SU-DHL-6 (cell line): ENCODE data around the gene EHHADH.

Source experiments
- H2AFZ ChIP-seq: fragments of 200-600 bp; sonication (generic); 2 replicates; pipeline ENCODE4 v1.6.1; 2014; ENCODE audit warnings: low read depth, mild to moderate bottlenecking, moderate library complexity, mixed read lengths, antibody characterized with exemption, low read length; ENCODE audit not compliant: severe bottlenecking
- H3F3A ChIP-seq: fragments of 200-600 bp; shearing (Covaris generic); 2 replicates; pipeline ENCODE4 v1.6.0; 2016; ENCODE audit warnings: antibody characterized with exemption, mild to moderate bottlenecking; ENCODE audit not compliant: insufficient read depth
- H3K27ac ChIP-seq: fragments of 200-600 bp; sonication (generic); 2 replicates; pipeline ENCODE4 v1.5.1; 2016; ENCODE audit warnings: low read depth, mild to moderate bottlenecking, low read length, moderate library complexity, mixed read lengths
- H3K27me3 ChIP-seq: fragments of 200-600 bp; sonication (generic), shearing (Covaris generic); 2 replicates; pipeline ENCODE4 v1.6.0; 2014; ENCODE audit warnings: mild to moderate bottlenecking, low read length
- H3K36me3 ChIP-seq: fragments of 200-600 bp; sonication (generic); 2 replicates; pipeline ENCODE4 v1.6.1; 2014; ENCODE audit warnings: mild to moderate bottlenecking, low read length, mixed read lengths
- H3K4me2 ChIP-seq: fragments of 300-600, 200-600 bp; shearing (Covaris generic), sonication (generic); 2 replicates; pipeline ENCODE4 v1.6.0; 2014; ENCODE audit warnings: low read length, low read depth, mild to moderate bottlenecking; ENCODE audit not compliant: poor library complexity, severe bottlenecking
- H3K4me3 ChIP-seq: fragments of 200-600 bp; sonication (generic); 2 replicates; pipeline ENCODE4 v1.5.1; 2014; ENCODE audit warnings: antibody characterized with exemption, low read length, mild to moderate bottlenecking, mixed read lengths; ENCODE audit not compliant: insufficient read depth, poor library complexity, severe bottlenecking
- H3K79me2 ChIP-seq: fragments of 200-600 bp; sonication (generic); 2 replicates; pipeline ENCODE4 v1.6.1; 2014; ENCODE audit warnings: mild to moderate bottlenecking, low read length, moderate library complexity; ENCODE audit not compliant: insufficient read depth
- H3K9ac ChIP-seq: fragments of 200-600 bp; sonication (generic); 2 replicates; pipeline ENCODE4 v1.7.0; 2014; ENCODE audit warnings: mild to moderate bottlenecking, low read length
- H3K9me2 ChIP-seq: fragments of 200-600 bp; sonication (generic); replicated peaks from 2 replicates; pipeline ENCODE4 v1.6.1; 2014; ENCODE audit warnings: low read length; ENCODE audit not compliant: insufficient read depth
- H3K9me3 ChIP-seq: fragments of 200-600 bp; sonication (generic); 2 replicates; pipeline ENCODE4 v1.6.1; 2014; ENCODE audit warnings: low read length, mixed read lengths; ENCODE audit not compliant: insufficient read depth
- H4K20me1 ChIP-seq: fragments of 200-600 bp; sonication (generic); 2 replicates; pipeline ENCODE4 v1.6.1; 2014; ENCODE audit warnings: low read depth, mild to moderate bottlenecking, antibody characterized with exemption, low read length, moderate library complexity, mixed read lengths
- EZH2phosphoT487 ChIP-seq: fragments of 200-600 bp; sonication (generic), shearing (Covaris generic); conservative IDR thresholded peaks from 2 replicates; pipeline ENCODE4 v1.6.1; 2018; ENCODE audit warnings: mild to moderate bottlenecking, antibody characterized with exemption, low read length, moderate library complexity, mixed read lengths
- TF ChIP-seq, protein P1 (sequence below): fragments of 200-600 bp; sonication (generic); IDR thresholded peaks from one replicate; pipeline ENCODE4 v1.5.1; 2017; ENCODE audit warnings: antibody characterized with exemption, mild to moderate bottlenecking, low read length, moderate library complexity; ENCODE audit not compliant: insufficient read depth, poor library complexity, severe bottlenecking

The EHHADH gene

DNA sequence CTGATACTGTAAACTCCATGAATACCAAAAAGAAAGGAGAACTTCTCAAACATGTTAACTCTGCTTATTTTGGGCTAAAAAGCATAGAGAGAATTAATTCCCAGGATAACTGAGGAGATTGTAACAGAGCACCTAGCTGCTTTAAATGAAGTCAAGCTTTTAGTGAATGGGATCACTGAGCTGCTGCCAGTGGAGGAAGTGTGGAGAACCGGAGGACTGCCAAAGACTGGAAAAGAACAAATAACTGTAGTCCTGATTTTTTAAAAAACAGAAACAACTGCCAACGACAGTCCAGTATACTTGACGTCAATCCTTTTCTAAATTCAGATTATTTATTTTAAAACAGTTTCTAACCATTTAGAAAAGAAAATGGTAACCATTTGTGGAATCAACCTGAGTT lies 104.3 kb downstream of the EHHADH start:
- Histone ChIP-seq H4K20me1 (no peaks in the 10 kb centered on the region), H3K79me2 (no peaks in the 10 kb centered on the region), H3F3A (no peaks in the 10 kb centered on the region), H3K4me2 (no peak overlapping the region), H2AFZ (no peak overlapping the region), H3K27me3 (no peaks in the 10 kb centered on the region), H3K27ac (no peak overlapping the region), H3K4me3 (no peak overlapping the region), H3K9ac (no peak overlapping the region), H3K9me2 (no peaks in the 10 kb centered on the region), H3K9me3 (no peaks in the 10 kb centered on the region), H3K36me3 (no peaks in the 10 kb centered on the region)
- TF ChIP-seq, protein P1, sequence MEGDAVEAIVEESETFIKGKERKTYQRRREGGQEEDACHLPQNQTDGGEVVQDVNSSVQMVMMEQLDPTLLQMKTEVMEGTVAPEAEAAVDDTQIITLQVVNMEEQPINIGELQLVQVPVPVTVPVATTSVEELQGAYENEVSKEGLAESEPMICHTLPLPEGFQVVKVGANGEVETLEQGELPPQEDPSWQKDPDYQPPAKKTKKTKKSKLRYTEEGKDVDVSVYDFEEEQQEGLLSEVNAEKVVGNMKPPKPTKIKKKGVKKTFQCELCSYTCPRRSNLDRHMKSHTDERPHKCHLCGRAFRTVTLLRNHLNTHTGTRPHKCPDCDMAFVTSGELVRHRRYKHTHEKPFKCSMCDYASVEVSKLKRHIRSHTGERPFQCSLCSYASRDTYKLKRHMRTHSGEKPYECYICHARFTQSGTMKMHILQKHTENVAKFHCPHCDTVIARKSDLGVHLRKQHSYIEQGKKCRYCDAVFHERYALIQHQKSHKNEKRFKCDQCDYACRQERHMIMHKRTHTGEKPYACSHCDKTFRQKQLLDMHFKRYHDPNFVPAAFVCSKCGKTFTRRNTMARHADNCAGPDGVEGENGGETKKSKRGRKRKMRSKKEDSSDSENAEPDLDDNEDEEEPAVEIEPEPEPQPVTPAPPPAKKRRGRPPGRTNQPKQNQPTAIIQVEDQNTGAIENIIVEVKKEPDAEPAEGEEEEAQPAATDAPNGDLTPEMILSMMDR, result no peak
- no peak for TF ChIP-seq EZH2phosphoT487

DNA sequence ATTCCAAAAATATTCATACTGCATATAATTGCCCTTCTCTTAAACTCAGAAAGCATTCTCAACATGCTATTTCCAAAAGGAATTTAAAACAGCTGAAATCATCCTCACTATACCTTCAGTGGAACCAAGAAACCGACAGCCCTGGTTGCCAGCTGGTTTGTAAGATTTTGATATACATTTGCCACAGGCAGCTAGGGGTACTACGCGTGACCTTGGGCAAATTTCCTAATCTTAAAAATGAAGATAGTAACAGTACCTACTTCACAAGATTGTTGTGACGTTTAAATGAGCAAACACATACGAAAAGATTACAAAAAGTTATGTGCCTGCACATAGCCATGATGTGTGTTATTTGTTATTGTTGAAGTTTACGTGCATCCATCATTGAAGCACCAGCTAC lies 108.3 kb downstream of the EHHADH start:
- H3K4me3 ChIP-seq, result no peak overlapping the region
- H3K27ac ChIP-seq, result no peak overlapping the region
- no peaks in the 10 kb centered on the region for H4K20me1 ChIP-seq
- H3K9me2 ChIP-seq, result no peaks in the 10 kb centered on the region
- no peaks in the 10 kb centered on the region for H3K9me3 ChIP-seq
- no peak for TF ChIP-seq EZH2phosphoT487
- H3K4me2 ChIP-seq, result no peak overlapping the region
- H3K27me3 ChIP-seq, result no peaks in the 10 kb centered on the region
- H3F3A ChIP-seq, result no peaks in the 10 kb centered on the region
- no peak overlapping the region for H3K9ac ChIP-seq
- H3K79me2 ChIP-seq, result no peaks in the 10 kb centered on the region
- no peak overlapping the region for H2AFZ ChIP-seq
- no peaks in the 10 kb centered on the region for H3K36me3 ChIP-seq

DNA sequence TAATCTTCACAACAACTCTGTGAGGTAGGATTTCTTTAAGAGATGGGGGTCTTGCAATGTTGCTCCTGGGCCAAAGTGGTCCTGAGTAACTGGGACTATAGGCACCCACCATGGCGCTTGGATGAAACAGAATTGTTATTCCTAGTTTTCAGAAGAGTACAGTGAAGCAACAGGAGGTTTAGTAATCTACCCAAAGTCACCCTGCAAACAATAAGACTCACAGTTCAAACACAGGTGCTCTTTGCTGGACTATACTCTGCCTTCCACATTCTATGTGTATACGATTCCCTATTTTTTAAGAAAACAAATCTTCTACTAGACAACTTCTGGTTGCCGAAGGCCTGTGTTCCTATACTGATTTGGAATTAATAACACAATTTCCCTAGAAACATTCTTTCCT lies 109.1 kb downstream of the EHHADH start:
- Histone ChIP-seq H3K9me3 (no peaks in the 10 kb centered on the region), H3K79me2 (no peaks in the 10 kb centered on the region), H4K20me1 (no peaks in the 10 kb centered on the region), H3F3A (no peaks in the 10 kb centered on the region), H3K4me3 (no peak overlapping the region), H3K36me3 (no peaks in the 10 kb centered on the region), H2AFZ (no peak overlapping the region), H3K4me2 (no peak overlapping the region), H3K27me3 (no peaks in the 10 kb centered on the region), H3K9me2 (no peaks in the 10 kb centered on the region), H3K27ac (no peak overlapping the region), H3K9ac (no peak overlapping the region)
- no peak for TF ChIP-seq EZH2phosphoT487
- TF ChIP-seq, protein P1, result no peak
